ENCODE results near the gene LRRC49.

LRRC49 gene

GRCh38 chr15:70852501-70853317, 39.9 kb upstream of the LRRC49 start:
- Histone ChIP-seq H3K18ac (ENCODE audit: low read depth in 1 of 2, low read length in 2 of 2) (peak overlapping the region in 1 of 2 experiments; percentile 96), H3K14ac (ENCODE audit: low read length in 2 of 2) (no peak overlapping the region), H4K91ac (ENCODE audit: low read length) (no peak overlapping the region), H3K4me2 (ENCODE audit: low read length, poor library complexity, severe bottlenecking) (peak overlapping the region; percentile 55), H3K27ac (ENCODE audit: low read length, poor library complexity, severe bottlenecking) (peak overlapping the region; percentile 20), H2AFZ (ENCODE audit: low read depth, low read length) (no peak overlapping the region), H3K9ac (ENCODE audit: low read length) (peak overlapping the region; percentile 98), H3K79me1 (replicated peaks; ENCODE audit: low read length, poor library complexity, severe bottlenecking) (peaks cover 6% of the 10 kb centered on the region), H2BK15ac (ENCODE audit: low read depth, poor library complexity, severe bottlenecking) (no peak overlapping the region), H4K8ac (ENCODE audit: low read length) (peak overlapping the region; percentile 9), H2BK120ac (ENCODE audit: low read depth, low read length) (no peak overlapping the region), H3K36me3 (ENCODE audit: control insufficient read depth in 1 of 2, insufficient read depth in 2 of 2, low read depth in 1 of 2, low read length in 2 of 2) (peaks cover 6 to 36% of the 10 kb centered on the region in 2 experiments), H3K27me3 (ENCODE audit: control insufficient read depth in 1 of 2, insufficient read depth in 1 of 2, low read length in 2 of 2) (no peaks in the 10 kb centered on the region), H2AK5ac (ENCODE audit: low read length, severe bottlenecking) (peak overlapping the region; percentile 2), H3K23ac (ENCODE audit: low read length in 2 of 2) (no peak overlapping the region), H3K4me1 (ENCODE audit: control insufficient read depth, insufficient read depth, low read depth, low read length) (peaks cover 12% of the 10 kb centered on the region), H2BK12ac (ENCODE audit: low read length in 2 of 2) (no peak overlapping the region), H3K4me3 (ENCODE audit: insufficient read depth in 1 of 2, low read depth in 1 of 2, low read length in 2 of 2) (peak overlapping the region; percentile 97 to 98), H3K9me3 (ENCODE audit: control insufficient read depth, low read length) (no peaks in the 10 kb centered on the region), H2BK5ac (ENCODE audit: low read depth, low read length, poor library complexity, severe bottlenecking) (no peak overlapping the region), H3K4ac (ENCODE audit: low read depth in 1 of 2, low read length in 2 of 2) (no peak overlapping the region)
- WGBS, result 55% methylated on average over 7 of the region's 11 CpGs
- peak; percentile 54 for DNase-seq

- H3K4ac ChIP-seq (ENCODE audit: low read depth in 1 of 2, low read length in 2 of 2), result peak overlapping the region; percentile 67 to 93
- peak overlapping the region; percentile 97 to 98 for H3K4me3 ChIP-seq (ENCODE audit: insufficient read depth in 1 of 2, low read depth in 1 of 2, low read length in 2 of 2)
- H3K27ac ChIP-seq (ENCODE audit: low read length, poor library complexity, severe bottlenecking), result peak overlapping the region; percentile 6
- H3K27me3 ChIP-seq (ENCODE audit: control insufficient read depth in 1 of 2, insufficient read depth in 1 of 2, low read length in 2 of 2), result no peaks in the 10 kb centered on the region
- H3K4me2 ChIP-seq (ENCODE audit: low read length, poor library complexity, severe bottlenecking), result peak overlapping the region; percentile 55
- H3K9ac ChIP-seq (ENCODE audit: low read length), result peak overlapping the region; percentile 98
- H3K79me1 ChIP-seq (replicated peaks; ENCODE audit: low read length, poor library complexity, severe bottlenecking), result peaks cover 4% of the 10 kb centered on the region
- H2BK12ac ChIP-seq (ENCODE audit: low read length in 2 of 2), result peak overlapping the region; percentile 64 to 87
- WGBS, result 2% methylated on average over 25 of the region's 54 CpGs
- H4K8ac ChIP-seq (ENCODE audit: low read length), result peak overlapping the region; percentile 88
- peak overlapping the region; percentile 8 for H4K91ac ChIP-seq (ENCODE audit: low read length)
- DNase-seq, result peak; percentile 81
- H2BK15ac ChIP-seq (ENCODE audit: low read depth, poor library complexity, severe bottlenecking), result peak overlapping the region; percentile 91
- H2BK5ac ChIP-seq (ENCODE audit: low read depth, low read length, poor library complexity, severe bottlenecking), result peak overlapping the region; percentile 88
- no peaks in the 10 kb centered on the region for H3K9me3 ChIP-seq (ENCODE audit: control insufficient read depth, low read length)
- peaks cover 6 to 30% of the 10 kb centered on the region in 2 experiments for H3K36me3 ChIP-seq (ENCODE audit: control insufficient read depth in 1 of 2, insufficient read depth in 2 of 2, low read depth in 1 of 2, low read length in 2 of 2)
- H2BK120ac ChIP-seq (ENCODE audit: low read depth, low read length), result peak overlapping the region; percentile 78
- peak overlapping the region in 1 of 2 experiments; percentile 77 for H3K23ac ChIP-seq (ENCODE audit: low read length in 2 of 2)
- H2AFZ ChIP-seq (ENCODE audit: low read depth, low read length), result peak overlapping the region; percentile 91
- H3K4me1 ChIP-seq (ENCODE audit: control insufficient read depth, insufficient read depth, low read depth, low read length), result peaks cover 12% of the 10 kb centered on the region
- H2AK5ac ChIP-seq (ENCODE audit: low read length, severe bottlenecking), result no peak overlapping the region
- peak overlapping the region in 1 of 2 experiments; percentile 96 for H3K14ac ChIP-seq (ENCODE audit: low read length in 2 of 2)
- H3K18ac ChIP-seq (ENCODE audit: low read depth in 1 of 2, low read length in 2 of 2), result peak overlapping the region; percentile 96 to 98
Measured at GRCh38 chr15:70853318-70853972, 39.2 kb upstream of the LRRC49 start.

- Histone ChIP-seq H4K8ac (ENCODE audit: low read length) (peak within 1 kb of the TSS; percentile 88), H4K91ac (ENCODE audit: low read length) (peak within 1 kb of the TSS; percentile 34), H3K9ac (ENCODE audit: low read length) (peak within 1 kb of the TSS; percentile 98), H3K4ac (ENCODE audit: low read depth in 1 of 2, low read length in 2 of 2) (peak within 1 kb of the TSS; percentile 93 to 96), H3K79me1 (replicated peaks; ENCODE audit: low read length, poor library complexity, severe bottlenecking) (peaks cover 4% of the 10 kb centered on the region), H3K36me3 (ENCODE audit: control insufficient read depth in 1 of 2, insufficient read depth in 2 of 2, low read depth in 1 of 2, low read length in 2 of 2) (peaks cover 6 to 30% of the 10 kb centered on the region in 2 experiments), H3K23ac (ENCODE audit: low read length in 2 of 2) (peak within 1 kb of the TSS in 1 of 2 experiments; percentile 77), H3K4me3 (ENCODE audit: insufficient read depth in 1 of 2, low read depth in 1 of 2, low read length in 2 of 2) (peak within 1 kb of the TSS; percentile 97 to 98), H3K18ac (ENCODE audit: low read depth in 1 of 2, low read length in 2 of 2) (peak within 1 kb of the TSS; percentile 96 to 98), H3K14ac (ENCODE audit: low read length in 2 of 2) (peak within 1 kb of the TSS in 1 of 2 experiments; percentile 96), H2BK5ac (ENCODE audit: low read depth, low read length, poor library complexity, severe bottlenecking) (peak within 1 kb of the TSS; percentile 88), H3K4me1 (ENCODE audit: control insufficient read depth, insufficient read depth, low read depth, low read length) (peaks cover 12% of the 10 kb centered on the region), H2AFZ (ENCODE audit: low read depth, low read length) (peak within 1 kb of the TSS; percentile 91), H2BK120ac (ENCODE audit: low read depth, low read length) (peak within 1 kb of the TSS; percentile 78), H3K27me3 (ENCODE audit: control insufficient read depth in 1 of 2, insufficient read depth in 1 of 2, low read length in 2 of 2) (no peaks in the 10 kb centered on the region), H3K27ac (ENCODE audit: low read length, poor library complexity, severe bottlenecking) (peak within 1 kb of the TSS; percentile 83), H2BK15ac (ENCODE audit: low read depth, poor library complexity, severe bottlenecking) (peak within 1 kb of the TSS; percentile 91), H2BK12ac (ENCODE audit: low read length in 2 of 2) (peak within 1 kb of the TSS; percentile 82 to 87), H3K4me2 (ENCODE audit: low read length, poor library complexity, severe bottlenecking) (peak within 1 kb of the TSS; percentile 70), H2AK5ac (ENCODE audit: low read length, severe bottlenecking) (no peak within 1 kb of the TSS), H3K9me3 (ENCODE audit: control insufficient read depth, low read length) (no peaks in the 10 kb centered on the region)
- under 1% methylated on average over 53 of the region's 78 CpGs for WGBS
- DNase-seq, result peak; percentile 62
Measured at GRCh38 chr15:70853973-70854665, 38.5 kb upstream of the LRRC49 start, which contains the start of gene LARP6. Gene LARP6, minus strand, starts transcription at chr15:70854157. Its CDS starts 69 bp downstream, at chr15:70854088.
